Ammon's horn (tissue), 1 donor: Measurements from ENCODE around the gene NRP1.

Experiments
- DNase-seq: peaks from one replicate; pipeline ENCODE4 v3.0.0-alpha.2; 2016; ENCODE audit warnings: low spot score

Gene NRP1

GRCh38 chr10:33212061-33212748 lies 122.3 kb downstream of the NRP1 start:
- no peak for DNase-seq

GRCh38 chr10:33211106-33211878 lies 123.2 kb downstream of the NRP1 start:
- DNase-seq = peak; percentile 47

- DNase-seq = no peak
Measured at GRCh38 chr10:33209802-33210201, 124.7 kb downstream of the NRP1 start.

- no peak for DNase-seq
Measured at GRCh38 chr10:33208166-33208565, 126.3 kb downstream of the NRP1 start.

GRCh38 chr10:33204031-33204430 lies 130.4 kb downstream of the NRP1 start:
- DNase-seq = no peak

- DNase-seq = no peak
Measured at GRCh38 chr10:33201971-33202370, 132.5 kb downstream of the NRP1 start.

GRCh38 chr10:33201056-33201780 lies 133.2 kb downstream of the NRP1 start:
- no peak for DNase-seq

GRCh38 chr10:33199731-33200232 lies 134.7 kb downstream of the NRP1 start:
- DNase-seq = no peak

GRCh38 chr10:33198610-33199009 lies 135.9 kb downstream of the NRP1 start:
- DNase-seq = no peak

GRCh38 chr10:33196710-33197491 lies 137.6 kb downstream of the NRP1 start:
- DNase-seq = peak; percentile 40

GRCh38 chr10:33196377-33196706 lies 138.1 kb downstream of the NRP1 start:
- DNase-seq = no peak

GRCh38 chr10:33195608-33196376 lies 138.7 kb downstream of the NRP1 start:
- no peak for DNase-seq

GRCh38 chr10:33193701-33194521 lies 140.6 kb downstream of the NRP1 start:
- DNase-seq = no peak

GRCh38 chr10:33193057-33193700 lies 141.3 kb downstream of the NRP1 start:
- DNase-seq = peak; percentile 83

- DNase-seq = no peak
Measured at GRCh38 chr10:33192190-33192589, 142.3 kb downstream of the NRP1 start.

GRCh38 chr10:33190406-33190805 lies 144.1 kb downstream of the NRP1 start:
- DNase-seq = no peak

GRCh38 chr10:33189808-33190207 lies 144.7 kb downstream of the NRP1 start:
- no peak for DNase-seq

- no peak for DNase-seq
Measured at GRCh38 chr10:33189363-33189762, 145.1 kb downstream of the NRP1 start.

- no peak for DNase-seq
Measured at GRCh38 chr10:33187427-33187999, 147.0 kb downstream of the NRP1 start.
